ENCODE measurements around the gene KSR2. TPM values are rescaled to one million over a fixed set of nuclear protein-coding genes. Genes with fewer than 3 reads are reported as not detected.

KSR2 gene
- total and polyA plus RNA-seq, 2 of the 13 experiments (the other 11 are each of a cell fraction or from before 2014, with no cell fraction given) = 0.02 TPM; not detected in 1

- no peak for TF ChIP-seq PBX2 (CRISPR knock-in tag; IDR thresholded peaks at IDR 0.05)
Observed at GRCh38 chr12:117582135-117582784, 386.5 kb downstream of the KSR2 start (continued).

- FAIRE-seq (no peak), DNase-seq (ENCODE audit: low spot score) (no peak)
Observed at GRCh38 chr12:117580718-117581062, 388.1 kb downstream of the KSR2 start.

GRCh38 chr12:117580015-117580717 lies 388.6 kb downstream of the KSR2 start:
- DNase-seq (ENCODE audit: low spot score) = no peak
- Histone ChIP-seq H3K4me2 (ENCODE audit: low read depth, low read length) (no peak overlapping the region), H2AFZ (ENCODE audit: low read length) (no peak overlapping the region), H3K79me2 (ENCODE audit: insufficient read depth, low read length) (no peaks in the 10 kb centered on the region), H3K27ac (ENCODE audit: extremely low read length, insufficient read depth, low read length) (no peak overlapping the region), H3K4me1 (ENCODE audit: insufficient read depth, low read length) (no peaks in the 10 kb centered on the region), H3K9me3 (ENCODE audit: low read length) (no peaks in the 10 kb centered on the region), H3K9ac (ENCODE audit: insufficient read depth, low read depth, low read length) (no peak overlapping the region), H4K20me1 (ENCODE audit: insufficient read depth, low read length) (no peaks in the 10 kb centered on the region), H3K4me3 (replicated peaks in 1 of 3; ENCODE audit: insufficient read depth in 1 of 3, low read depth in 2 of 3, low read length in 3 of 3) (no peak overlapping the region), H3K36me3 (replicated peaks in 1 of 2; ENCODE audit: control insufficient read depth in 1 of 2, insufficient read depth in 2 of 2, low read length in 2 of 2) (no peaks in the 10 kb centered on the region), H3K27me3 (ENCODE audit: control insufficient read depth in 1 of 2, insufficient read depth in 2 of 2, low read length in 2 of 2) (no peaks in the 10 kb centered on the region; a peak in 2 of 5 replicates)
- ATAC-seq = no peak
- no TSS peak for BruUV-seq (replicated peaks)
- CTCF ChIA-PET (ENCODE audit: low intra/inter-chr PET ratio, low total read pairs) = no interaction called here
- TF ChIP-seq SMAD1 (CRISPR knock-in tag; IDR thresholded peaks at IDR 0.05; ENCODE audit: borderline replicate concordance, low read depth) = no peak
- no peak for TF ChIP-seq NFIB (CRISPR knock-in tag; IDR thresholded peaks at IDR 0.05; ENCODE audit: borderline replicate concordance)
- TF ChIP-seq, protein P1, sequence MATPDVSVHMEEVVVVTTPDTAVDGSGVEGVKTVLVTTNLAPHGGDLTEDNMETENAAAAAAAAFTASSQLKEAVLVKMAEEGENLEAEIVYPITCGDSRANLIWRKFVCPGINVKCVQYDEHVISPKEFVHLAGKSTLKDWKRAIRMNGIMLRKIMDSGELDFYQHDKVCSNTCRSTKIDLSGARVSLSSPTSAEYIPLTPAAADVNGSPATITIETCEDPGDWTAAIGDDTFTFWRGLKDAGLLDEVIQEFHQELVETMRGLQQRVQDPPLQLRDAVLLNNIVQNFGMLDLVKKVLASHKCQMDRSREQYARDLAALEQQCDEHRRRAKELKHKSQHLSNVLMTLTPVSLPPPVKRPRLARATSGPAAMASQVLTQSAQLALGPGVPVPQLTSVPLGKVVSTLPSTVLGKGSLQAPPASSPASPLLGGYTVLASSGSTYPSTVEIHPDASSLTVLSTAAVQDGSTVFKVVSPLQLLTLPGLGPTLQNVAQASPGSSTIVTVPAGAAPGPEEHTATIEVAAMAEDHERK (CRISPR knock-in tag; IDR thresholded peaks at IDR 0.05; ENCODE audit: low read depth) = no peak
- POLR2A ChIA-PET = no interaction called here
- FAIRE-seq = no peak
- WGBS (ENCODE audit: low lambda C conversion rate) = 14% methylated on average over 8 of the region's 8 CpGs
- in situ Hi-C loops (cut with HindIII; ENCODE audit: extremely low pct_ligation_motif_present, low pct_unique_long_range_greater_than_20kb) (loop anchor here (10.0 kb wide), 2 partner anchors 255 to 345 kb away; no protein-coding TSS in a partner anchor), intact Hi-C loops (cut with micrococcal nuclease; ENCODE audit: unreplicated experiment) (no loop called here)

More at GRCh38 chr12:117580718-117581062, 388.1 kb downstream of the KSR2 start:
- Histone ChIP-seq H3K36me3 (replicated peaks in 1 of 2; ENCODE audit: control insufficient read depth in 1 of 2, insufficient read depth in 2 of 2, low read length in 2 of 2) (no peaks in the 10 kb centered on the region), H3K27me3 (ENCODE audit: control insufficient read depth in 1 of 2, insufficient read depth in 2 of 2, low read length in 2 of 2) (no peaks in the 10 kb centered on the region; a peak in 2 of 5 replicates), H4K20me1 (ENCODE audit: insufficient read depth, low read length) (no peaks in the 10 kb centered on the region), H3K27ac (ENCODE audit: extremely low read length, insufficient read depth, low read length) (no peak overlapping the region), H2AFZ (ENCODE audit: low read length) (no peak overlapping the region), H3K4me3 (replicated peaks in 1 of 3; ENCODE audit: insufficient read depth in 1 of 3, low read depth in 2 of 3, low read length in 3 of 3) (no peak overlapping the region), H3K9ac (ENCODE audit: insufficient read depth, low read depth, low read length) (no peak overlapping the region), H3K79me2 (ENCODE audit: insufficient read depth, low read length) (no peaks in the 10 kb centered on the region), H3K4me2 (ENCODE audit: low read depth, low read length) (no peak overlapping the region), H3K9me3 (ENCODE audit: low read length) (no peaks in the 10 kb centered on the region), H3K4me1 (ENCODE audit: insufficient read depth, low read length) (no peaks in the 10 kb centered on the region)
- in situ Hi-C loops (cut with HindIII; ENCODE audit: extremely low pct_ligation_motif_present, low pct_unique_long_range_greater_than_20kb) = loop anchor here (10.0 kb wide), 2 partner anchors 254 to 346 kb away; no protein-coding TSS in a partner anchor
- 1% methylated on average over 8 of the region's 8 CpGs for WGBS (ENCODE audit: low lambda C conversion rate)
- TF ChIP-seq ZNF235 (CRISPR knock-in tag; IDR thresholded peaks at IDR 0.05; ENCODE audit: borderline replicate concordance) = no peak
- TF ChIP-seq TOPORS (CRISPR knock-in tag; IDR thresholded peaks at IDR 0.05) = no peak
- TF ChIP-seq KLF11 (CRISPR knock-in tag; IDR thresholded peaks at IDR 0.05) = no peak
- no peak for TF ChIP-seq ZNF772 (CRISPR knock-in tag; IDR thresholded peaks at IDR 0.05)
- intact Hi-C loops (cut with micrococcal nuclease; ENCODE audit: unreplicated experiment) = no loop called here
- ChIA-PET CTCF (ENCODE audit: low intra/inter-chr PET ratio, low total read pairs) (no interaction called here), POLR2A (no interaction called here)
- BruUV-seq (replicated peaks) = no TSS peak
- ATAC-seq = peak; percentile 45

Data from HepG2 (cell line).